Mucosa of descending colon (tissue), 3 donors: ENCODE data around the gene TEKT4. TPM values are rescaled to one million over a fixed set of nuclear protein-coding genes. Genes with fewer than 3 reads are reported as not detected.
A peak's percentile ranks its signal among the peaks of the same experiment; 100 is the strongest.

Experiments
- ATAC-seq: fragments of 200-7000 bp; cut with Tn5 transposase; one replicate; pipeline ENCODE4 v1.9.1; 2020; ENCODE audit warnings: mild to moderate bottlenecking, moderate library complexity
- DNase-seq, 3 donors: peaks; one replicate each; pipeline ENCODE4 v3.0.0-alpha.2; 2020
- H3K36me3 ChIP-seq: fragments of 200-600 bp; one replicate; pipeline ENCODE4 v1.8.0; 2021; ENCODE audit warnings: low read depth, mild to moderate bottlenecking
- H3K4me1 ChIP-seq: fragments of 200-600 bp; one replicate; pipeline ENCODE4 v1.8.0; 2021; ENCODE audit warnings: low read depth, mild to moderate bottlenecking
- H3K4me3 ChIP-seq: fragments of 200-600 bp; one replicate; pipeline ENCODE4 v1.8.0; 2021; ENCODE audit warnings: mild to moderate bottlenecking
- H3K9me3 ChIP-seq: fragments of 200-600 bp; one replicate; pipeline ENCODE4 v1.8.0; 2021; ENCODE audit warnings: mild to moderate bottlenecking
- CTCF ChIP-seq: fragments of 200-600 bp; IDR thresholded peaks from one replicate; pipeline ENCODE4 v1.8.0; 2022; ENCODE audit warnings: antibody characterized with exemption, mild to moderate bottlenecking
- intact Hi-C, 2 donors: fragments of 100-400 bp; cut with DNase I in 1 of 2; cut with micrococcal nuclease in 1 of 2; formaldehyde crosslinking; loops; one replicate each; pipeline versions ENCODE4 v1.11.0 to v1.11.1; 2022; cut with DNase I, micrococcal nuclease
- total RNA-seq, 3 donors: library from RNA; stranded (reverse); fragmentation: NEBNext Ultra II Directional in 2 of 3; extraction: Animal tissue kit (Norgen Biotek cat#: 25700) in 2 of 3; gene quantifications; one replicate each; pipeline versions ENCODE4 v1.2.1 to v1.2.4, GENCODE V29; 2021 to 2023
- donor health status: DM: no; HTN: no; CAD: no; lungs with moderate emphysema.
- donor health status: DM: no; HTN: no; CAD: no.
- donor health status: DM: no; HTN: yes; CAD: no.

Gene TEKT4
- total RNA-seq, 3 donors from 2014 or later: not detected

- no peak for ATAC-seq
- Histone ChIP-seq H3K4me1 (no peaks in the 10 kb centered on the region), H3K9me3 (no peaks in the 10 kb centered on the region), H3K36me3 (no peaks in the 10 kb centered on the region), H3K4me3 (no peak overlapping the region)
- peak in 1 of 3 donors; percentile 22 for DNase-seq
- intact Hi-C loops: no loop called here
- no peak for TF ChIP-seq CTCF
Measured at GRCh38 chr2:94869131-94869530, 2.1 kb upstream of the TEKT4 start.

GRCh38 chr2:94869552-94870439 lies 1.4 kb upstream of the TEKT4 start:
- intact Hi-C loops: no loop called here
- Histone ChIP-seq H3K9me3 (no peaks in the 10 kb centered on the region), H3K4me3 (no peak overlapping the region), H3K36me3 (no peaks in the 10 kb centered on the region), H3K4me1 (no peaks in the 10 kb centered on the region)
- no peak for TF ChIP-seq CTCF
- DNase-seq (peak in 1 of 3 donors; percentile 24), ATAC-seq (no peak)

- intact Hi-C loops: no loop called here
- no peaks in the 10 kb centered on the region for H3K4me1 ChIP-seq
- H3K9me3 ChIP-seq: no peaks in the 10 kb centered on the region
- no peaks in the 10 kb centered on the region for H3K36me3 ChIP-seq
- peak in 2 of 3 donors; percentile 11 to 51 for DNase-seq
- ATAC-seq: no peak
- no peak for TF ChIP-seq CTCF
- no peak overlapping the region for H3K4me3 ChIP-seq
Measured at GRCh38 chr2:94870440-94871225, 597 bp upstream of the TEKT4 start.

- Histone ChIP-seq H3K36me3 (no peaks in the 10 kb centered on the region), H3K4me1 (no peaks in the 10 kb centered on the region), H3K9me3 (no peaks in the 10 kb centered on the region), H3K4me3 (no peak overlapping the region)
- ATAC-seq (no peak), DNase-seq (peak in 1 of 3 donors; percentile 37)
- no peak for TF ChIP-seq CTCF
- intact Hi-C loops: no loop called here
Measured at GRCh38 chr2:94872088-94872618, 923 bp downstream of the TEKT4 start.

- TF ChIP-seq CTCF: no peak
- DNase-seq (peak in 1 of 3 donors; percentile 25), ATAC-seq (no peak)
- no peaks in the 10 kb centered on the region for H3K9me3 ChIP-seq
- no peaks in the 10 kb centered on the region for H3K36me3 ChIP-seq
- H3K4me3 ChIP-seq: no peak overlapping the region
- intact Hi-C loops: no loop called here
- no peaks in the 10 kb centered on the region for H3K4me1 ChIP-seq
Measured at GRCh38 chr2:94872676-94873361, 1.6 kb downstream of the TEKT4 start.
